ENCODE data around the gene TNFRSF12A. TPM values are rescaled to one million over a fixed set of nuclear protein-coding genes. Genes with fewer than 3 reads are reported as not detected.

Gene TNFRSF12A
- total RNA-seq, 1 experiment from 2014 or later = 62.5 TPM

DNA sequence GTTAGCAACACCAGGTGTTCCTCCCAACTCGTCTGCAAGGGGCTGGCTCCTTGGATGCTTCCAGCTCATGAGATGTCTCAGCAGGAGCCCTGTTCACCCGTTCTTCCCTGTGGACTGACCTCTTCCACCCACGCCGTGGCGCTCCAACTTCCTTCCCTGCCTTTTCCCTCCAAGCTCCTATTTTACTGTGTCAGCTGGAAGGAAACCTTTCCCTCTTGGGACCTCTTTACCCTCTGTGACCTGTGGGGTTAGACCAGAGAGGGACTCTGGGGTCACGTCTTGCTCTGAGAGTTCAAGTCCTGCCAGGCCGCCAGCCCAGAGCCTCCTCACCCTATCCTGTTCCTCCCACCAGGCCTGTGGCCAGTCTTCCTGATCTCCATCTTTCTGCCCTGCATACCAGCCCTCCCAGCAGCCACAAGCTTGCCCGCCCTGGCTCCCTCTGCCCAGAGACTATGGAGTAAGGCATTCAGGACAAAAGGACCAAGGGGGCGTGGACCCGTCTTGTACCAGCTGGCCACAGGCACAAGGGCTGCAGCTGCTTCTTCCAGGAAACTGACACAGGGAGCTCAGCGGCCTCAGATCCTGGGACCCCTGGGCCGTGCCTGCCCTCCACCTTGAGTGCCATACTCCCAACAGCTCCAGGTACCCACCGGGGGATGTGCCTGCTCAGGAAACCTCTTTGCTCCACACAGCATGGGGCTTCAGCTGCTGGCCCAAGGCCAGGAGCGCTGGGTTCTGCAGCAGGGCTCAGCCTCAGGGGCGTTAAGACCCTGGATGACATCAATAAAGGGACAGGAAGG, 48.0 kb upstream of the TNFRSF12A start:
- peak overlapping the region; percentile 31 for H3K27ac Mint-ChIP-seq (ENCODE audit: unreplicated experiment)
- Histone ChIP-seq H3K4me3 (ENCODE audit: low read depth, low read length) (no peak overlapping the region), H3K9me3 (no peaks in the 10 kb centered on the region), H3K36me3 (ENCODE audit: control insufficient read depth, insufficient read depth, low read length) (no peaks in the 10 kb centered on the region; the same call in 1 of the 2 replicates), H3K27me3 (replicated peaks; ENCODE audit: control insufficient read depth, insufficient read depth, low read length) (no peaks in the 10 kb centered on the region), H3K4me1 (peaks cover 11% of the 10 kb centered on the region)
- H3K4me1 Mint-ChIP-seq (ENCODE audit: low read depth, unreplicated experiment) = no peaks in the 10 kb centered on the region
- H3K4me3 Mint-ChIP-seq (ENCODE audit: unreplicated experiment) = no peak overlapping the region
- TF ChIP-seq, protein P1, sequence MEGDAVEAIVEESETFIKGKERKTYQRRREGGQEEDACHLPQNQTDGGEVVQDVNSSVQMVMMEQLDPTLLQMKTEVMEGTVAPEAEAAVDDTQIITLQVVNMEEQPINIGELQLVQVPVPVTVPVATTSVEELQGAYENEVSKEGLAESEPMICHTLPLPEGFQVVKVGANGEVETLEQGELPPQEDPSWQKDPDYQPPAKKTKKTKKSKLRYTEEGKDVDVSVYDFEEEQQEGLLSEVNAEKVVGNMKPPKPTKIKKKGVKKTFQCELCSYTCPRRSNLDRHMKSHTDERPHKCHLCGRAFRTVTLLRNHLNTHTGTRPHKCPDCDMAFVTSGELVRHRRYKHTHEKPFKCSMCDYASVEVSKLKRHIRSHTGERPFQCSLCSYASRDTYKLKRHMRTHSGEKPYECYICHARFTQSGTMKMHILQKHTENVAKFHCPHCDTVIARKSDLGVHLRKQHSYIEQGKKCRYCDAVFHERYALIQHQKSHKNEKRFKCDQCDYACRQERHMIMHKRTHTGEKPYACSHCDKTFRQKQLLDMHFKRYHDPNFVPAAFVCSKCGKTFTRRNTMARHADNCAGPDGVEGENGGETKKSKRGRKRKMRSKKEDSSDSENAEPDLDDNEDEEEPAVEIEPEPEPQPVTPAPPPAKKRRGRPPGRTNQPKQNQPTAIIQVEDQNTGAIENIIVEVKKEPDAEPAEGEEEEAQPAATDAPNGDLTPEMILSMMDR (IDR thresholded peaks at IDR 0.05; ENCODE audit: insufficient read depth in 1 of 2, low read depth in 1 of 2, low read length in 1 of 2, severe bottlenecking in 1 of 2, unreplicated experiment in 1 of 2) = no peak
- no TSS peak for BruUV-seq (replicated peaks)
- no peaks in the 10 kb centered on the region for H3K9me3 Mint-ChIP-seq (ENCODE audit: unreplicated experiment)
- ChIA-PET POLR2A (no interaction called here), CTCF (interaction anchor here (0.7 kb wide), 1 partner anchor 43 kb away, joined by 3 read pairs; no protein-coding TSS in a partner anchor)
- no peaks in the 10 kb centered on the region for H3K27me3 Mint-ChIP-seq (ENCODE audit: insufficient read depth, unreplicated experiment)
- no peak for DNase-seq
- intact Hi-C loops (cut with micrococcal nuclease; ENCODE audit: unreplicated experiment) = no loop called here
- H3K36me3 Mint-ChIP-seq (ENCODE audit: insufficient read depth, unreplicated experiment) = peaks cover 47% of the 10 kb centered on the region

DNA sequence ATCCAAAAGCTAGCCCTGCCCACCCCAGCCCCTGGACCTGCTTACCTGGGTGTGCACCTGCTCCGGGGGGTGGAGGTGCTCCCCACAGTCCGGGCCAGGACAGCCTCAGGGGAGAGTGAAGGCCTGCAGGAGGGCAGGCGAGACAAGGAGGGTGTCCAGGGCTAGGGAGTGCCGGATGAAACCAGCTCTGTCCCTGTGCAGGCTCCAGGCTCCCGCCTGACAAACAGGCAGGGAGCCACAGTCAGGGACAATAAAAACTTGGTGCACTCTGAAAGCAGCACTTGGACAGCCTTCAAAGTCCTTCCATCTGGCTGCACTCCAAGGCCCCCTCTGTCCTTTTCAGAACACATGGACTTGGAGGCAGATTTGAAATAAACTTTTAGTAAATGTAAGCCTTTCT, 47.1 kb upstream of the TNFRSF12A start:
- BruUV-seq (replicated peaks) = TSS peak; percentile 20
- Histone ChIP-seq H3K9me3 (no peaks in the 10 kb centered on the region), H3K4me3 (ENCODE audit: low read depth, low read length) (no peak overlapping the region), H3K4me1 (peaks cover 8% of the 10 kb centered on the region), H3K27me3 (replicated peaks; ENCODE audit: control insufficient read depth, insufficient read depth, low read length) (no peaks in the 10 kb centered on the region), H3K36me3 (ENCODE audit: control insufficient read depth, insufficient read depth, low read length) (no peaks in the 10 kb centered on the region; the same call in 1 of the 2 replicates)
- DNase-seq = no peak
- POLR2A ChIA-PET = interaction anchor here (0.6 kb wide), 1 partner anchor 220 kb away, joined by 3 read pairs; no protein-coding TSS in a partner anchor
- Mint-ChIP-seq H3K4me3 (ENCODE audit: unreplicated experiment) (no peak overlapping the region), H3K27ac (ENCODE audit: unreplicated experiment) (no peak overlapping the region), H3K9me3 (ENCODE audit: unreplicated experiment) (no peaks in the 10 kb centered on the region), H3K36me3 (ENCODE audit: insufficient read depth, unreplicated experiment) (peaks cover 47% of the 10 kb centered on the region), H3K27me3 (ENCODE audit: insufficient read depth, unreplicated experiment) (no peaks in the 10 kb centered on the region), H3K4me1 (ENCODE audit: low read depth, unreplicated experiment) (no peaks in the 10 kb centered on the region)
- TF ChIP-seq, protein P1 (IDR thresholded peaks at IDR 0.05; ENCODE audit: insufficient read depth in 1 of 2, low read depth in 1 of 2, low read length in 1 of 2, severe bottlenecking in 1 of 2, unreplicated experiment in 1 of 2) = no peak
- intact Hi-C loops (cut with micrococcal nuclease; ENCODE audit: unreplicated experiment) = no loop called here
- CTCF ChIA-PET = no interaction called here

DNA sequence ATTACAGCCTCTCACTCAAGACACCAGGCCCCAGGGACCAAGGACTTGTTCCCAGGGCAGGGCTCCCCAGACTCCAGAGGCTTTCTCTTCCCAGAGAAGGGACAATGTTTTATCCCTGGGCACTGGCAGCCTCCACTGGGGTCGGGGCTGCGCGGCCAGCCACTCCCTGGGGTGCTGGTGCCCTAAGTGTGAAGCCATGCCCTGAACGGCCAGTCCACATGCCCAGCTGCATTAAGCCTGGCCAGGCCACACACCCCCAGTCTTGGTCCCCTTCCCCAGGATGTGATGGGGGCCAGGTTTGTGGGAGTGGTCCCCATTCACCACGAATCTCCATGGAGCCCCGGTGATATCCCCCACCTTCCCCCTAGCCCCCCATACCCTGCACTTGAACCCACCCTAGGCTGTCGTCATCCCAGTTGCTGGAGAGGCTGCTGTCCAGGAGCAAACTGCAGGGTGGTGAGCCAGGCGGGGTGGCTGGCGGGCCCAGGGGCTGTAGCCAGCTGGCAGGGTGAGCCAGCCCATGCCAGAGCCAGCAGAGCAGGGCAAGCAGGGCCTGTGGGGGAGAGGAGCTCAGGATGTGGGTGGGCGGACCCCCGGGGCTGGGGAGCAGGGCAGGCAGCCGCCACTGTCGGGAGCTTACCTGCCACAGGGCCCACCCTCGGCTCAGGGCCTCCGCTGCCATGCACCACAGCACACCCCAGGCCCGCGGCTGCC, 46.4 kb upstream of the TNFRSF12A start:
- no peak overlapping the region for H3K4me3 ChIP-seq (ENCODE audit: low read depth, low read length)
- H3K36me3 ChIP-seq (ENCODE audit: control insufficient read depth, insufficient read depth, low read length) = no peaks in the 10 kb centered on the region; the same call in 1 of the 2 replicates
- no peaks in the 10 kb centered on the region for H3K4me1 Mint-ChIP-seq (ENCODE audit: low read depth, unreplicated experiment)
- no TSS peak for BruUV-seq (replicated peaks)
- no peaks in the 10 kb centered on the region for H3K9me3 Mint-ChIP-seq (ENCODE audit: unreplicated experiment)
- H3K27me3 Mint-ChIP-seq (ENCODE audit: insufficient read depth, unreplicated experiment) = no peaks in the 10 kb centered on the region
- no peaks in the 10 kb centered on the region for H3K9me3 ChIP-seq
- H3K36me3 Mint-ChIP-seq (ENCODE audit: insufficient read depth, unreplicated experiment) = peaks cover 47% of the 10 kb centered on the region
- H3K4me3 Mint-ChIP-seq (ENCODE audit: unreplicated experiment) = no peak overlapping the region
- no peak for DNase-seq
- ChIA-PET CTCF (no interaction called here), POLR2A (no interaction called here)
- intact Hi-C loops (cut with micrococcal nuclease; ENCODE audit: unreplicated experiment) = no loop called here
- TF ChIP-seq, protein P1 (IDR thresholded peaks at IDR 0.05; ENCODE audit: insufficient read depth in 1 of 2, low read depth in 1 of 2, low read length in 1 of 2, severe bottlenecking in 1 of 2, unreplicated experiment in 1 of 2) = no peak
- H3K27ac Mint-ChIP-seq (ENCODE audit: unreplicated experiment) = no peak overlapping the region
- no peaks in the 10 kb centered on the region for H3K27me3 ChIP-seq (replicated peaks; ENCODE audit: control insufficient read depth, insufficient read depth, low read length)
- H3K4me1 ChIP-seq = peaks cover under 1% of the 10 kb centered on the region

Measured in Caco-2 (cell line).